ENCODE results near the gene ZNF341.

The ZNF341 gene

DNA sequence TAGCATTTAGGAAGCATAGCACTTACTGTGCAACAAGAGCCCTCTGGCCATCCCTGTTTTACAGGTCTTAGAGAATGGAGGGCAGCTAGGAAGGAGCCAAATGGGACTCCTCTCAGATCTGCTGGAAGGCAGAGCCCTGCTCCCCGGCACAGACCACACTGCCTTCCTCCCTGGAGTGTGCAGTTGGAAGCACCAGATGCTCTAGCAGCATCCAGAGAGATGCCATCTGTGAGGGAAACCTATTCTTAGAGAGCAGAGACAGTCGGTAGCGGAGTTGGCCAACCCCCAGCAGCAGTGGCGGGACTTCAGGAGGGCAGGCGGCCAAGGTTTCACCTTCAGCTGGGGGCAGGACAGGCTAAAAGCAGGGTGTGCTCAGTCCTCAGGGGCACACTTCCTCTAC lies 28.9 kb upstream of the ZNF341 start:
- no peak for DNase-seq

DNA sequence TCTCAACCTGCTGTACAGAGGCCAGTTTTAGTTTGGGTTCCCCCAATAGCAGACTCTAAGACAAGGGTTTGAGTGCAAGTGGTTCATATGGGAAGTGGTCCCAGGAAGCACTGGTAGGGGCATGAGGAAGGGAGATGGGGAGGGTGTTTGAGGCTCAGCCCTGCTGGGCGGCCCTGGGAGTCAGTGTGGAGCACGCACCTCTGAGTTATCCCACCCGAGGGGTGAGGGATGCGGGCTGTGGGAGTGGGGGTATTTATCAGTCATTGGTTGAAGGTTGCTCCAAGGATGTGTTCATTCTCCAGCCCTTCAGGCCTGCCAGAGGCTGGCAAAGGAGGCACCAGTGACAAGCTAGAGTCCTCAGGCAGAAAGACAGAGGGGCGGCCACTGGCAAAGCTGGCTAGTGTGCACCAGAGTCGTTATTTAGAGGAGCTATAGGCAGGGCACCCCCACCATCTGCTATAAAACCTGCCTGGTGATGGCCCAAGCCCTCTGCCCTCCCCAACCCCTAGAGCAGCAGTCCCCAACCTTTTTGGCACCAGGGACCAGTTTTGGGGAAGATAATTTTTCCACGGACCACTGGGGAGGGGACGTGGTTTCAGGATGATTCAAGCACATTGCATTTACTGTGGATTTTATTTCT lies 28.2 kb upstream of the ZNF341 start:
- no peak for DNase-seq

DNA sequence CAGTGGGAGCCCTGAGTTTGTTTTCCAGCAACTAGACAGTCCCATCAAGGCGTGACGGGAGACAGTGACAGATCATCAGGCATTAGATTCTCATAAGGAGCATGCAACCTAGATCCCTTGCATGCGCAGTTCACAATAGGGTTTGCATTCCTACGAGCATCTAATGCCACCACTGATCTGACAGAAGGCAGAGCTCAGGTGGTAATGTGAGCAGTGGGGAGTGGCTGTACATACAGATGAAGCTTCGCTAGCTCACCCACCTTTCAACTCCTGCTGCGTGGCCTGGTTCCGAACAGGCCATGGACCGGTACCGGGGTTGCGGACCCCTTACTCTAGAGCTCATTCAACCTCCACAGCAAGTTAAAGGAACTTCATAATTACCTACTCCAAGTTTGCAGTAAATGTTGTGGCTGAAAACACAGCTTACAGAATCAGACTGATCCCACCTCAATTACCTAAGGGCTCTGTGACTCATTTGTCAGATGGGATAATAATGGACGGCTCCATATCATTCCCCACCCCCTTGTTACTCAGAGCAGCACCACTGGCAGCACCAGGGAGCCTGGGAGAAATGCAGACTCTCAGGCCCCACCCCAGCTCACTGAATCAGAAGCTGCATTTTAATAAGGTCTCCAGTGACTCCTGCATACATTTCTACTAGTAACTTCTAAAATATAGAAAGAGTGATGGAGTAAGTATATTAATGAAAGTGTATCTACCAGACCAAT lies 27.4 kb upstream of the ZNF341 start:
- DNase-seq: no peak

DNA sequence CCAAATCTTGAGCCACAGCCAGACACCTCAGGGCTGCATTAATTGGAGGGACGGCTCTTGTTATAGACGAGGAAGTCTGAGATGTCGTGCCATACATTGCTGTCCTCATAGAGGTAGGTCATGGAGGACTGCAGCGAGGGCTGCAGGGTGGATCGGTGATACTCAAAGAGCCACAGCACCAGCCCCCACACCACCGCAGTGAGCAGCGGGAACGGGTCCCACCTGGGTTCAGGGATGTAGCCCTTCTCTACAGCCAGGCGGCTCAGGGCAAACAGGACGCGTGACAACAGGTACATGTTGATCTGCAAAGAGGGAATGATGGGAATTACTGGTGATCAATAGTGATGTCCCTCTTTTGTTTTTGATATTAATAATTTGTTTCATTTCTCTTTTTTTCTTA lies 24.1 kb upstream of the ZNF341 start:
- no peak for DNase-seq

DNA sequence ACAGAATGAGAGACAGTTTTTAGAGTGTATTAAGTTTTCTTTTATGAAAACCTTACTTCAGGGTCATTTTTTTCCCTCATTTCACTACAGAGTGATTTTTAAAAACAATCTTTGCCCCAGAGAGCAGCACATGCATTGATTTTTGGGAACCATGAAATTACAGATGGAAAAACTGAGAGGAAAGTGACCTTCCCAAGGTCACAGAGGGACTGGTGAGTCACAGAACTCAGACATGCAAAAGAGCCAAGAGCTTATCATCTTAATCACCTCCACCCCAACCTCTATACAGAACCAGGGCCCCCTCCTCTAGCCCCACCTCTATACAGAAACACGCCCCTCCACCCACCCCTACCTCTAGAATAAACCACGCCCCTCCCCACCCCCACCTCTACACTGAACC lies 22.4 kb upstream of the ZNF341 start:
- no peak for DNase-seq

GRCh38 chr20:33709905-33710541 lies 21.8 kb upstream of the ZNF341 start:
- no peak for DNase-seq

DNA sequence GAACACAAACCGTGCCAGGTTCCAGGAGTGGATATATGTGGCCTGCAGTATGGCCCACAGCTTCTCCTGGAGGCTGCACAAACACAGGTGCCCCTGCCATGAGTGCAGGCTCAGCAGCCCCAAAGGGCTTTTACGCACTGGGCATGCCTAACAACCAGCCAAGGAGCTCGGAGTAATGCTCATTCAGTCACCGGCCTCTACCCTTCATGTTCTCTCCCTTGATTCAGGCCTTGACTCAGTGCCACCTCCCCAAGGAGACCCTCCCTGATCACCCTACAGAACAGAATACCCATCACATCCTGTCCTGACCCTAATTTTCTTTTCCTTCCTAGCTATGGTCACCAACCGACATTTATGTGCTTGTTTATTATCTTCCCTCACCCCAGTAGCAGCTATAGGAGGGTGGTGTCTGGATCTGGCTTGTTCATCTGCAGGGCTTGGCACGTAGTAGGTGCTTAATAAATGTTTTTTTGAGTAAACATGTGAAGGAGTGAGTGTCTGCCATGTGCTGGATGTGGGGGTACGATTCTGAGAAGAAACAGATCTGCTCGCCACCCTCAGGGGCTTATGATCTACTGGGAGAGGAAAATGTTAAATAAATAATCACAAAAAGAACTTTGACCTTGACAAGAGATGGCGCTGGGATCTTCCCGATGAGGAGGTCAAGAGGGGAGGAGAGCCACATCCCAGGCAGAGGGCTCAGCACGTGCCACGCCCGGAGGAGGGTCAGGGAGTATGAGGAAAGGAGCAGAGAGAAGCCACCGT lies 20.9 kb upstream of the ZNF341 start:
- no peak for DNase-seq

- DNase-seq: no peak
These were observed 20.4 kb upstream of the ZNF341 start for GRCh38 chr20:33711446-33711738.

DNA sequence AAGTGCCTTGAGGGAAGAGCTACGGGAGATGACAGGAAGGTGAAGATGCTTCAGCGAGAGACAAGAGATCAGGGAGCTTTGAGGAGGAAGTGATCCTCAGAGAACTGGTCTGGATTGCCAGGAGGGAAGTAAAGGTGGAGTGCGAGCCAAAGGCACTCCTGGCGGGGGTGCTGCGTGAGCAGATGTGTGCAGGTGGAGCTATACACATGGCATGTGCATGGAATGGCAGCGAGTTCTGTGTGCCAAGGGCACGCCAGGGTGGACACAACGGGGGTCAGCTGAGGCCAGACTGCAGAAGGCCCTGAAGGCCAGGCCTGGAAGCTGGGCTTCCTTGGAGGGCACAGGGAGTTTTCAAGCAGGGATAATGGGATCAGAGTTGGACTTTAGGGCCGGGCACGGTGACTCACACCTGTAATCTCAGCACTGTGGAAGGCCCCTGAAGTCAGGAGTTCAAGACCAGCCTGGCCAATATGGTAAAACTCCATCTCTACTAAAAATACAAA lies 17.9 kb upstream of the ZNF341 start:
- no peak for DNase-seq

DNA sequence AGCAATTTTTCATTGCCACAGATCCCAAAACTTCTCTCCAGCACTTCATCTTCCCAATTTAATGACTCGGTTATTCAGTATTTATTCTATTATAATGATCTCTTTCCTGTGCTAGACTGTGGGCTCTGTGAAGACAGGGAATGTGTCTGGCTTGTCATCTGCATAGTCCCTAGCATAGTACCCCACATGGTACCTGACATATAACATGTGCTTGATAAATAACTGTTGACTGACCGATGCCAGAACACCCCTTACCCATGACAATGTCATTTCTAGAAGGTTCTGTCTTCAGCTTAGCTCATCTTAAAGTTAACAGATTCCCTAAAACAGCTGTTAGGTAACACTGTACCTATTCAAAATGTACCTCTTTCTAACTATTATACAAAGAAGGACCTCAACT lies 15.3 kb upstream of the ZNF341 start:
- no peak for DNase-seq

GRCh38 chr20:33719277-33719988 lies 12.4 kb upstream of the ZNF341 start:
- DNase-seq: no peak

GRCh38 chr20:33719989-33720709 lies 11.6 kb upstream of the ZNF341 start, which contains the start of gene PXMP4:
TSS of gene PXMP4 (minus strand) at chr20:33720310. CDS start at chr20:33720207, 103 bp downstream.
- DNase-seq: peak; percentile 86

DNA sequence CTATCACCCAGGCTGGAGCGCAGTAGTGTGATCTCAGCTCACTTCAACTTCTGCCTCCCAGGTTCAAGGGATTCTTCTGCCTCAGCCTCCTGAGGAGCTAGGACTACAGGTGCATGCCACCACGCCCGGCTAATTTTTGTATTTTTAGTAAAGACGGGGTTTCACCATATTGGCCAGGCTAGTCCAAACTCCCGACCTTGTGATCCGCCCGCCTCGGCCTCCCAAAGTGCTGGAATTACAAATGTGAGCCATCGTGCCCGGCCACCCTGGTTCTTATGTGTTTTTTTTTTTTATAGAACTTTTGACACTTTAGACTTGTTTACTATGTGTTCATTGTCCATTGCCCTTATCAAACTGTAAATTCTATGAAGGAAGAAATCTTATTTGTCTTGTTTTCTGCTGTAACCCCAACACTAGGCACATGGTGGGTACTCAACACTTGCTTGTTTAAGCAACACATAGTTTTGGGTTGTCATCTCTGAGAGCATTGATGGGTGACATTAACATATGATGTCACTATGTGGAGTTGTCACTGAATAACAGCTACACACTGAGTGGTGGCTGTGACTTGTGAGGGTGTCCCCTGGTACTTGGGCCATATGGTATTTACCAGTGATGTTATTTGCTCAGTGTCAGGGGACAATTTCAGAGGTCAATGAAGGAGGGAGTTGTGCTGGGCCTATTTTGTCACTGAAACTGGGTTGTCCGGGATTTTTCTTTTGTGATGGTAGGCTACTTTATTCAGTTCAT lies 10.2 kb upstream of the ZNF341 start:
- no peak for DNase-seq

DNA sequence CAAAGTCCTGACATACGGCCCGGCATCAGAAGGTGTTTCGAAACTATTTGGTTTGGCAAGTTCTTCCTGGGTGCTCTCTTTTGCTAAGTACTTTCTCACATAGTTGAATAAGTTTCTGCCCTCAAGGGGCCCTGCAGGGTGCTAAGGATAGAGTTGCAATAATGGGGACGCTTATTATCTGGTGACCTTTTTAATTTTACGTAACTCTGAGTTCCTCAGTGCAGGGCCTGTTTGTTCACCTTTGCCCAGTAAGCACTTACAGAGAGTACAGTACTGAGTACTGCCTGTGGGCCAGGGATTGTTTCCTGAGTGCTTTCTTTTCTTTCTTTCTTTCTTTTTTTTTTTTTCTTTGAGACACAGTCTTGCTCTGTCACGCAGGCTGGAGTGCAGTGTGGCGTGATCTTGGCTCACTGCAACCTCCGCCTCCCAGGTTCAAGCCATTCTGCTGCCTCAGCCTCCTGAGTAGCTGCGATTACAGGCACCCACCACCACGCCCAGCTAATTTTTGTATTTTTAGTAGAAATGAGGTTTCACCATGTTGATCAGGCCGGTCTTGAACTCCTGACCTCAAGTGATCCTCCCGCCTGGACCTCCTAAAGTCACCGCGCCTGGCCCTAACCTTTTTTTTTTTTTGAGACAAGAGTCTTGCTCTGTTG lies 7.2 kb upstream of the ZNF341 start:
- no peak for DNase-seq

GRCh38 chr20:33725607-33726264 lies 6.1 kb upstream of the ZNF341 start:
- DNase-seq: no peak

GRCh38 chr20:33727115-33727479 lies 4.7 kb upstream of the ZNF341 start:
- DNase-seq: no peak

- DNase-seq: no peak
These were observed 4.0 kb upstream of the ZNF341 start for GRCh38 chr20:33727806-33728205.

DNA sequence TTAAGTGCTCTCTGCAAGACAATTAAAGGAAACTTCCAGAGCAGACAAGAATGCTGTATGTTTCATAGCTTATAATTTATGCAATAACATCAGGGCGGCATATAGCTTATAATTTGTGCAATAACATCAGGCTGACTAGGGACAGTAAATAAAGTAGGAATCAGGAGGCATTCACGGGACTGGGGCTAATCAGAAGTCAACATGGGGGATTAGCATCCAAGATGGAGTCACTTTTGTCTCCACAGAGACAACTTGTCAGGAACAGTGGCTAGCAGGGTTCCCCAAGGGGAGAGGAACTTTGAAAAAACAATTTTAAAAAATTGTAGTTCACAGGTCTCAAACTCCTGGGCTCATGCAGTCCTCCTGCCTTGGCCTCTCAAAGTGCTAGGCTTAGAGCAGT lies 3.3 kb upstream of the ZNF341 start:
- DNase-seq: no peak

DNA sequence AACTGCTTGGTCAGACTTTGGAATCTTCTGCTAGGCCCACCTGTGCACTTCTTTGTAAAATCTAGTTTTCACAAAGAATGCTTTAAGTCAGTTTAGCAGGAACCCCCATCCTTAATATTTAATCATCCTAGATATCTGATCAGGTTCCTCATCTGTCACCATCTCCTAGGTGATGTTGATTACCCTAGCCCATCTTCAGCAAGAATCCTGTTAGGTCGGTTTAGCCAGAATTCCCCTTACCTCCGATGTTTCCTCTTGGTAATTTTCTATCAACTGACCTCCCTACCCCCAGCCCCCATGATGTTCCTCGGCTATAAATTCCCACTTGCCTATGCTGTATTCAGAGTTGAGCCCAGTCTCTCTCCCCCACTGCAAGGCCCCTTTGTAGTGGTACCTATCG lies 2.7 kb upstream of the ZNF341 start:
- DNase-seq: no peak
